ENCODE measurements around the gene POLR2L. TPM values are rescaled to one million over a fixed set of nuclear protein-coding genes. Genes with fewer than 3 reads are reported as not detected.
A peak's percentile ranks its signal among the peaks of the same experiment; 100 is the strongest.

POLR2L gene
- total and polyA plus RNA-seq, 7 donors: 34.9 to 198 (median 75.3) TPM

DNA sequence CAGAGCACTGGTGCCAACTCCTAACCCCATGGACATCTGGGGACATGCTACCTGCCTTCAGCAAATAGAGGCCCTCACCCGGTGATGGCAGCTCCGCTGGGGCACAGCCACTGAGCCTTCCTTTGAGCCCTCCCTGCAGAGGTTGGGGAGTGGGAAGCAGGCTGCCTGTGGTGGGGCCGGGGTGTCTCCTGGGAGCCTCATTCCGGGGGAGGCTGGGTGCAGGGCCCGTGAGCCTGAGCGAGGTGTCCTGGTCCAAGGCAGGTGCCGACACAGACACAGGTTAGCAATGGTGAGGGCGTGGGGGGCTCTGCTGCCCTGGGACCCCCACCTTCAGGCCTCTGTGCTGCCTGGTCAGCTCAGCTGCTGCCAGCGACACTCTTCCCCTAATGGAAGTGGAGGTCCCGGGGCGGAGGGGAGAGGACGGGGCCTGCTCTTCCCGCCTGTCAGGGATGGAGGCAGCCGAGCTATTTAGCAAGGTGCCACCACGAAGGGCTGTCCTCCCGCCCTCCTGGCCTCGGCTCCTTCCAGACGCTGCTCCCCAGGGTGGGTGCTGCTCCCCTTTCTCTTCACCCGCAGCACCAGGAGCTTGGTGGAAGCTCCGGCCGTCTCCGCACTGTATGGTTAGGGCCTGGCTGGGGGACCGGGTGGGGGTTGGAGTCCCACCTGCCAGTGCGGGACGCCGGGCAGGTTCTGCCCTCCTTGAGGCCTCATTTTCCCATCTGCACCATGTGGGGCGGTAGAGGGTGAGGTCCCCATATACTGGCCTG is 11.5 kb upstream of the POLR2L start:
- TF ChIP-seq EP300 (IDR thresholded peaks at IDR 0.05) (no peak), POLR2A (IDR thresholded peaks at IDR 0.05) (no peak), POLR2AphosphoS5 (IDR thresholded peaks at IDR 0.05) (no peak)
- TF ChIP-seq, protein P1, sequence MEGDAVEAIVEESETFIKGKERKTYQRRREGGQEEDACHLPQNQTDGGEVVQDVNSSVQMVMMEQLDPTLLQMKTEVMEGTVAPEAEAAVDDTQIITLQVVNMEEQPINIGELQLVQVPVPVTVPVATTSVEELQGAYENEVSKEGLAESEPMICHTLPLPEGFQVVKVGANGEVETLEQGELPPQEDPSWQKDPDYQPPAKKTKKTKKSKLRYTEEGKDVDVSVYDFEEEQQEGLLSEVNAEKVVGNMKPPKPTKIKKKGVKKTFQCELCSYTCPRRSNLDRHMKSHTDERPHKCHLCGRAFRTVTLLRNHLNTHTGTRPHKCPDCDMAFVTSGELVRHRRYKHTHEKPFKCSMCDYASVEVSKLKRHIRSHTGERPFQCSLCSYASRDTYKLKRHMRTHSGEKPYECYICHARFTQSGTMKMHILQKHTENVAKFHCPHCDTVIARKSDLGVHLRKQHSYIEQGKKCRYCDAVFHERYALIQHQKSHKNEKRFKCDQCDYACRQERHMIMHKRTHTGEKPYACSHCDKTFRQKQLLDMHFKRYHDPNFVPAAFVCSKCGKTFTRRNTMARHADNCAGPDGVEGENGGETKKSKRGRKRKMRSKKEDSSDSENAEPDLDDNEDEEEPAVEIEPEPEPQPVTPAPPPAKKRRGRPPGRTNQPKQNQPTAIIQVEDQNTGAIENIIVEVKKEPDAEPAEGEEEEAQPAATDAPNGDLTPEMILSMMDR (IDR thresholded peaks at IDR 0.05): no peak
- Histone ChIP-seq H3K4me1 (peaks cover 0 to 24% (median 23%) of the 10 kb centered on the region in 4 donors), H3K36me3 (peaks cover 0 to 7% (median 0%) of the 10 kb centered on the region in 4 donors), H3K27me3 (peaks cover 0 to 10% (median 4%) of the 10 kb centered on the region in 3 donors), H3K4me3 (no peak overlapping the region), H3K9me3 (no peaks in the 10 kb centered on the region), H3K27ac (no peak overlapping the region)
- 87 to 94% methylated on average over 27 of the region's 27 CpGs for WGBS, 2 donors
- no peak for DNase-seq
- intact Hi-C loops (cut with DNase I): no loop called here

DNA sequence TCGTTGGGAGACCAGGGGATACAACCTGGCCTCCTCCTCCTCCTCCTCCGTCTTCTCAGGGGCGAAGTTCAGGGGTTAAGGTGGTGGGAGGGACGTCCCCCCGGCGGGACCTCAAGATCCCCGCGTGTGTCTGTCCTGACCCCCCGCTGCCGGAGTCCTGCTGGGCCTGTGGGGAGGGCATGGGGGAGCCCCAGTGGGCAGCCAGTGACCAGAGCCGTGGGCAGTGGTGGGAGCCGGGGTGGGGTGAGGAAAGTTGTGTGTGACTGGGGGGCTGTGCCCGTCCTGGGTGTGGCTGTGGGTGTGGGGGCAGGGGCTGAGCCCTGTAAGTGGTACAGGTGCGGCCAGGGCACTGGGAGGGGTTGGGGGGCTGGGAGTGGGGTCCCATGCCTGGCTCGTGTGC is 10.4 kb upstream of the POLR2L start:
- DNase-seq: no peak
- no peak for TF ChIP-seq POLR2AphosphoS5 (IDR thresholded peaks at IDR 0.05)
- TF ChIP-seq, protein P1 (IDR thresholded peaks at IDR 0.05): no peak
- TF ChIP-seq EP300 (IDR thresholded peaks at IDR 0.05): no peak
- no peak for TF ChIP-seq POLR2A (IDR thresholded peaks at IDR 0.05)
- Histone ChIP-seq H3K4me1 (peaks cover 0 to 35% (median 33%) of the 10 kb centered on the region in 4 donors), H3K27me3 (peaks cover 0 to 21% (median 9%) of the 10 kb centered on the region in 3 donors), H3K9me3 (no peaks in the 10 kb centered on the region), H3K4me3 (no peak overlapping the region), H3K36me3 (peaks cover 0 to 7% (median 0%) of the 10 kb centered on the region in 4 donors), H3K27ac (no peak overlapping the region)
- intact Hi-C loops (cut with DNase I): no loop called here
- 41 to 77% methylated on average over 15 of the region's 15 CpGs for WGBS, 2 donors

DNA sequence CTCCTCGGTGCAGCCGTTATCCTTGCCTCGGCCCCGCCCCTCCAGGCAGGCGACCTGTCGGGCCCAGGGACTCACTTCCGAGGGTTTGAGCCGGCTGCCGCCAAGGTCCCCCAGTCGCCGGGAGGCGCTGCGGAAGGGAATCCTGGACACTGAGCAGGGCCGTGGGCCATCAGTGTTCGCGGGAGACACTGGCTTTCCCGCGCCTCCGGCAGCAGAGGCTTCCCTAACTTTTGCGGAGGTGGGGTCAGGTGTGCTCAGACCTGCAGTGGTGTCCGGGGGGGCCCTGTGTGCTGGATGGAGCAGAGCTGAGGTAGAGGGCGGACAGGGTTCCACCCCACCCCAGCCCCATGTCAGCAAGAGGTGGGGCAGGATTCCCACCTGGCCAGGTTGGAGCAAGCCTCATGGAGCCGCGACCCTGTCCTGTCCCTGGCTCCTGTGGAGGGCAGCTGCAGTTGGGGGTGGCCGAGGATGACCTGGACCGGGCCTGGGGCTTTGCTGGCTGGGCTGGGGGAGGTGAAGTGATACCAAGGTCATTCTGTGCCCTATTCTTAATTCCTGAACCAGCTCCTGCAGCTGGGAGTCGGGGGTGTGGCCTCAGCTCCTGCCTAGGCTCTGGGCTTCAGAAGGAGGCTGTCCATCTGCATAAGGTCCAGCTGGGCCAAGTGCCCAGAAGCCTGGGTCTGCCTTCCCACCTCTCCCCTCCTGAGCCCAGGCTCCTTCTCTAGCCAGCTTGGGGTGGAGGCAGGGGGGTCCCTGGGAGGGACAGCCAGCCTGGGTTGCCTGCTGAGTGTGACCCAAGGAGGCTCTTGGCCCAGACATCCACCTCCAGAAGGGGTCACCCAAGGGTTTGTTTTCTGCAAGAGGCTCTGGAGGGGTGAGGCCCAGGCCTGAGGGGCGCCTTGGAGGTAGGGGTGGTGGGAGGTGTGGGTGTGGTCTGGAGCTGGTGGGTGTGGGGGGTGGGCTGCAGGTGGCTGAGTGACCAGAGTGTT is 8.7 kb upstream of the POLR2L start:
- Histone ChIP-seq H3K36me3 (peaks cover 0 to 7% (median 0%) of the 10 kb centered on the region in 4 donors), H3K27ac (no peak overlapping the region), H3K9me3 (no peaks in the 10 kb centered on the region), H3K4me1 (peaks cover 0 to 42% (median 36%) of the 10 kb centered on the region in 4 donors), H3K4me3 (no peak overlapping the region), H3K27me3 (peaks cover 0 to 23% (median 9%) of the 10 kb centered on the region in 3 donors)
- 28 to 68% methylated on average over 28 of the region's 28 CpGs for WGBS, 2 donors
- intact Hi-C loops (cut with DNase I): no loop called here
- DNase-seq: no peak
- no peak for TF ChIP-seq POLR2A (IDR thresholded peaks at IDR 0.05)
- TF ChIP-seq EP300 (IDR thresholded peaks at IDR 0.05): no peak
- TF ChIP-seq, protein P1 (IDR thresholded peaks at IDR 0.05): no peak

DNA sequence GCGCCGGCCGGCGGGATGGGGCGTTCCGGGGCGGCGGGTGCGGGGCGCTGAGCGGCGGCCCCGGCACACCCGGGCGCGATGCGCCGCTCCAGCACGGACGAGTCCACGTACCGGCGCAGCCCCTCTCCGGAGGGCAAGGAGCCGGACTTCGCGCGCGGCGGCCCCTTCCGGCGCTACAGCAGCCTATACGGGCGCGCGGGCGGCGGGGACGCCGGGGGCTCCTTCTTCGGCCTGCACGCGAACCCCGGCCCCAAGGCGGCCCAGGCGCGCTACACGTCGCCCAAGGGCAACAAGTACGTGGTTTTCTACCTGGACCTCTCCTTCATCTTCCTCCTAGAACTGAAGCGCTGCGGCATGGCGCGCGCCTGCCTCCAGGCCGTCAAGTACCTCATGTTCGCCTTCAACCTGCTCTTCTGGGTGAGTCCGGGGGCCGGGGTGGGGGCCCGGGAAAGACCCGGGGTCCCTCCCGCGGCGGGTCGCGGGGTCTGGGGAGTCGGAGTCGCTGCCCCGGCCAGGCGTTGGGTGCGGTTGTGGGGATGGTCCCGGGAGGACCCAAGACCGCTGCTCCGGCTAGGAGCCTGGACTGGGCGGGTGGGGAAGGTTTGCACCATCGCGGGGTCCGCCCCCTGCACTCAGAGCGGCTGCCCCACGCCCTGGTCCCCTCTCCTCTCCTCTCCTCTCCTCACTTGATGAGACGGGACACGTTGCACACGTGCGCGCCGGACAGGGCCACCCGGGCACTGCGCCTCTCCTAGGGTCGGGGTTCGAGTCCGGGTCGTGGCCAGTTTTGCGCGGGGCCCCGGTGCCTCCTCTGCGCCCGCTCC is 7.8 kb upstream of the POLR2L start:
- TF ChIP-seq POLR2A (IDR thresholded peaks at IDR 0.05): no peak
- TF ChIP-seq, protein P1 (IDR thresholded peaks at IDR 0.05): no peak
- TF ChIP-seq EP300 (IDR thresholded peaks at IDR 0.05): no peak
- no peak for TF ChIP-seq POLR2AphosphoS5 (IDR thresholded peaks at IDR 0.05)
- Histone ChIP-seq H3K4me3 (peak overlapping the region in 3 of 4 donors; percentile 41 to 54 (median 50)), H3K9me3 (no peaks in the 10 kb centered on the region), H3K4me1 (peaks cover 0 to 52% (median 43%) of the 10 kb centered on the region in 4 donors), H3K27me3 (peaks cover 0 to 23% (median 9%) of the 10 kb centered on the region in 3 donors), H3K27ac (no peak overlapping the region), H3K36me3 (no peaks in the 10 kb centered on the region)
- DNase-seq: no peak
- 9 to 28% methylated on average over 97 of the region's 97 CpGs for WGBS, 2 donors
- intact Hi-C loops (cut with DNase I): loop anchor here (2.0 to 5.0 kb wide), 3 partner anchors 62 to 201 kb away; partner anchors contain the start of genes AP2A2 and CHID1
